ENCODE measurements around the gene WFDC11.
"Not testable (repeated sequence)": the region's sequence is repeated elsewhere in the genome, so short reads cannot be mapped to it uniquely, and the experiment has no call there.

WFDC11 gene

DNA sequence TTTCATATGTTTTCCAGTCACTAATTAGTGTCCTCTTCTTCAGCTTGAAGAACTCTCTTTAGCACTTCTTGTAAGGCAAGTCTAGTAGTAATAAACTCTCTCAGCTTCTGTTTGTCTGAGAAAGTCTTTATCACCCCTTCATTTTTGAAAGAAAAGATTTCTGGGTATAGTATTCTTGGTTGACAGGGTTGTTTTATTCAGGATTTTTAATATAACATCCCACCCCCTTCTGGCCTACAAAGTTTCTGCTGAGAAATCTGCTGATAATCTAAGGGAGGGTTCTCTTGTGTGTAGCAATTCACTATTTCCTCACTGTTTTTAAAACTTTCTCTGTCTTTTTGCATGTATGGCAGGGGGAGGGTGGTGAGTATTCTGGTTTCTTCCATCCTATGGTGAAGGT lies 9.6 kb upstream of the WFDC11 start:
- H3K4me3 ChIP-seq (ENCODE audit: low read depth, low read length) = no peak overlapping the region
- TF ChIP-seq CTCF (IDR thresholded peaks at IDR 0.05; ENCODE audit: low read depth, low read length) = no peak

- no peak overlapping the region for H3K4me3 ChIP-seq (ENCODE audit: low read depth, low read length)
- no peak for TF ChIP-seq CTCF (IDR thresholded peaks at IDR 0.05; ENCODE audit: low read depth, low read length)
Observed at GRCh38 chr20:45672765-45673164, 2.7 kb upstream of the WFDC11 start.

DNA sequence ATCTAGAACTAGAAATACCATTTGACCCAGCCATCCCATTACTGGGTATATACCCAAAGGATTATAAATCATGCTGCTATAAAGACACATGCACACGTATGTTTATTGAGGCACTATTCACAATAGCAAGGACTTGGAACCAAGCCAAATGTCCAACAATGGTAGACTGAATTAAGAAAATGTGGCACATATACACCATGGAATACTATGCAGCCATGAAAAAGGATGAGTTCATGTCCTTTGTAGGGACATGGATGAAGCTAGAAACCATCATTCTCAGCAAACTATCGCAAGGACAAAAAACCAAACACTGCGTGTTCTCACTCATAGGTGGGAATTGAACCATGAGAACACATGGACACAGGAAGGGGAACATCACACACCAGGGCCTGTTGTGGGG lies 13.0 kb downstream of the WFDC11 start:
- not testable (repeated sequence) for H3K4me3 ChIP-seq (ENCODE audit: low read depth, low read length)

GRCh38 chr20:45651726-45652125 lies 18.3 kb downstream of the WFDC11 start:
- H3K4me3 ChIP-seq (ENCODE audit: low read depth, low read length) = not testable (repeated sequence)

DNA sequence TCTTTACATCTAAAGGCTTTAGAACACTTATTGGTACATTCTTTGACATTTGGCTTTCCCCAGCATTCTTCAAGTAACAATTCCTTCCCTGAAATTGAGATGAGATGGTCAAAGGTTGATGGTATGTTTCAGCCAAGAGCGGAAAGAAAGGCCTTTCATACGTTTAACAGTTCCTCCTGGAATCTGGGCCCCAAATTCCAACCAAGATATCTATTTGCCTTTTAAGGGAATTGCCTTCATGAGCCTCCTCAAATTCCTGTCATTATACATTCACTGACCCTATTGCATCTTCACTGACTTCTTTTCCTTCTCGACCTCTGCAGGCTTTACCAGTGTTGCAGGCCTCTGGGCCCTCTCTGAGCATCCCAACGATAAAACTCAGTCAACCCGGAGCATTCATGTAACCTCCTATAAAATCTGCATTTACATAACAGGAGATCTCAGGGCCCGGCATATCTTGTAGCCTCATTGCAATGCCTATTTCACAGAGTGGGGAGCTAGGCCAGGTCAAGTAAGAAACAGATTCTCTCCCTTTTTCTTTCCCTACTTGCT lies 20.7 kb downstream of the WFDC11 start:
- TF ChIP-seq CTCF (IDR thresholded peaks at IDR 0.05; ENCODE audit: low read depth, low read length) = no peak
- H3K4me3 ChIP-seq (ENCODE audit: low read depth, low read length) = no peak overlapping the region

DNA sequence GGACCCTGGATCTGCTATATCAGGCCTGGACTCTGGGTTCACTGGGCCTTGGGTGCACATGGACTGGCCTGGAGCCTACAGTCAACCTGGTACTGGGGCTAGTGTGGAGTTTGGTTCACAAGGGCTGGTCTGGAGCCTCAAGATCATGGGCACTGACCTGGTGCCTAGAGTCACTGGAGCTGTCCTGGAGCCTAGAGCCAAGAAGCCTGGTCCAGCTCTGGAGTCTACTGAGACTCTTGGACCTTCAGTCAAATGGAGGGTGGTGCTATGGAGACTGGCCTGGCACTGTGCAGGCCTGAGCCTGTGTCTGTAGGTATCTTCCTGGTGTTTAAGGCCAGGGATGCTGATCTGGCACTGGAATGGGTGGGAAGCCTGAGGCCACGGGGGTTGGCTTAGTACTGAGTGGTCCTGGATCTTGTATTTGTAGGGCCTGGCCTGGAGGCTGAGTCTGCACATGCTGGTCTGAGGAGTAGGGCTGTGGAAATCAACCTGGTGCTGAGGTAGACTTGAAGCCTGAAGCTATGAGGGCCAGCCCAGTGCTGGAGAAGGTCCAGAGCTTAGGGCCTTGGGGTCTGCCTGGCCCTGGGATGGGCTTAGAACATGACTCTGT lies 22.5 kb downstream of the WFDC11 start:
- TF ChIP-seq CTCF (IDR thresholded peaks at IDR 0.05; ENCODE audit: low read depth, low read length) = no peak
- H3K4me3 ChIP-seq (ENCODE audit: low read depth, low read length) = no peak overlapping the region

DNA sequence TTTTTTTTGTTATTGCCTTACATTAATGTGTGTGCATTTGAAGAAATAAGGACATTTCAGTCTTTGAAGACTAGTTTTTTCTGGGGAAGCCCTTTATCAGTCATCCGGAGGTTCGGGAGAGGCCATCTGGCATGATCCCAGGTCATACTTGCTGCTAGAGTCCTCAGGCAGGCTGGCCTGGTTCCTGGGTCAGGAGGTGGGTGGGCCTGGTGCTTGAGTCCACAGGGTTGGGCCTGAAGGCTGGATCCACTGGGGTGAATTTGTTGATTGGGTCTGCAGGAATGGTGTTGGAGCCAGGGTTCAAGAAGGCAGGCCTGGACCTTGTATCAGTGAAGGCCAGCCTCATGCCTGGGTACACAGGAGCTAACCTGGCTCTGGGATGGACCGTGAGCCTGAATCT lies 23.2 kb downstream of the WFDC11 start:
- no peak for TF ChIP-seq CTCF (IDR thresholded peaks at IDR 0.05; ENCODE audit: low read depth, low read length)
- H3K4me3 ChIP-seq (ENCODE audit: low read depth, low read length) = no peak overlapping the region

DNA sequence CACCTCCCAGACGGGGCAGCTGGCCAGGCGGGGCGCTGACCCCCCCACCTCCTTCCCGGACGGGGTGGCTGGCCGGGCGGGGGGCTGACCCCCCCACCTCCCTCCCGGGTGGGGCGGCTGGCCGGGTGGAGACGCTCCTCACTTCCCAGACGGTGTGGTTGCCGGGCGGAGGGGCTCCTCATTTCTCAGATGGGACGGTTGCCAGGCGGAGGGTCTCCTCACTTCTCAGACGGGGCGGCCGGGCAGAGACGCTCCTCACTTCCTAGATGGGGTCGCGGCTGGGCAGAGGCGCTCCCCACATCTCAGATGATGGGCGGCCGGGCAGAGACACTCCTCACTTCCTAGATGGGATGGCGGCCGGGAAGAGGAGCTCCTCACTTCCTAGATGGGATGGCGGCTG lies 24.2 kb downstream of the WFDC11 start:
- H3K4me3 ChIP-seq (ENCODE audit: low read depth, low read length) = not testable (repeated sequence)

DNA sequence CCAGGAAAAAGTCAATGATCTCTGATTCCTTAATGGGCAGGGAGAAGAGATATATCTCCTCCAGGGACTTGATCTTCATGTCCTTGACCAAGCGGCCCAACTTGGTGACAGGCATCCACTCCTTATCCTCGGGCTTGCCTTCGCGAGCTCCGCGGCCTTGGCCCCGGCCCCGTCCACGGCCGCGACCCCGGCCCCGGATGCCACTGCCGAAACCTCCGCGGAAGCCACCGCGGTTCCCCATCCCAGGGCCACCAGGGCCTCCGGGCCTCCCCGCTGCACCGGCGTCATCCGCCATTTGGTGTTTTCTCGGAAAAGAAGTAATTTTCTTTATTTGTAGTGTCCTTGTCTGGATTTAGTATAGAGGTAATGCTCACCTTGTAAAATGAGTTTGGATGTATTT lies 29.0 kb downstream of the WFDC11 start:
- not testable (repeated sequence) for H3K4me3 ChIP-seq (ENCODE audit: low read depth, low read length)

GRCh38 chr20:45639687-45640086 lies 30.4 kb downstream of the WFDC11 start:
- TF ChIP-seq CTCF (IDR thresholded peaks at IDR 0.05; ENCODE audit: low read depth, low read length) = no peak
- no peak overlapping the region for H3K4me3 ChIP-seq (ENCODE audit: low read depth, low read length)
